HG02763 (cell line): ENCODE results near the gene SMAD5.

ENCODE experiments used
- ATAC-seq: cut with Tn5 transposase; IDR thresholded peaks from one replicate; pipeline ENCODE4 v1.9.1; 2021; ENCODE audit warnings: mild to moderate bottlenecking, moderate library complexity; ENCODE audit not compliant: unreplicated experiment

SMAD5 gene

DNA sequence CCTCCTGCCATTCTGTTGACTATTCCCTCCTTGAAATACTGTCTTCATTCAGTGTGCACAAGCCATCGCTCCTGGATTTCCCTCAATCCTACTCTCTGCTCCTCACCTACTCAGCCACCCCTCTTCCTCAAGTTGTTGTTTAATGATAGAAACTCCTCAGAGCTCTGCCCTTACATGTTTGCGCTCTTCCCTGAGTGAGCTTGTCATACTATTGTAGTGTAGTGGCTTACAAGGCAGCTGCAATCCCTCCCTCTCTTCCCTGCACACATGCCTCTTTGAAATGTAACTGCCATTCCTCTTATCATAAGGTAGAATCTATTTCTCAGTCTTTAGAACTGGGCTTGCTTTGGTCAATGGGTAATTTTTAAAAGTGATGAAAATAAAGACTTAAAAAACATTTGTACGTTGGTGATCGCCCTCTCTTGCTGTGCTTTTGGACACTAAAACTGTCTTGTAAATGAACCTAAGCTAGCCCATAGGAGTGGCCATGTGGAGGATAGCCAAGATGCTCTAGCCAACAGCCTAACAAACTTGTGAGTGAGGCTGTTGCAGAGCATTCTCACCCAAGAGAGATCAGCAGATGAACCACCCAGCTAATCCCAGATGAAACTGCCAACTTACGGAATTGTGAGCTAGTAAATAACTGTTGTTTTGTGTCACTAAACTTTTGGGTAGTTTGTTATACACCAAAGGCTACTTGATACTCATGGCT, 18.1 kb upstream of the SMAD5 start:
- ATAC-seq = no peak

DNA sequence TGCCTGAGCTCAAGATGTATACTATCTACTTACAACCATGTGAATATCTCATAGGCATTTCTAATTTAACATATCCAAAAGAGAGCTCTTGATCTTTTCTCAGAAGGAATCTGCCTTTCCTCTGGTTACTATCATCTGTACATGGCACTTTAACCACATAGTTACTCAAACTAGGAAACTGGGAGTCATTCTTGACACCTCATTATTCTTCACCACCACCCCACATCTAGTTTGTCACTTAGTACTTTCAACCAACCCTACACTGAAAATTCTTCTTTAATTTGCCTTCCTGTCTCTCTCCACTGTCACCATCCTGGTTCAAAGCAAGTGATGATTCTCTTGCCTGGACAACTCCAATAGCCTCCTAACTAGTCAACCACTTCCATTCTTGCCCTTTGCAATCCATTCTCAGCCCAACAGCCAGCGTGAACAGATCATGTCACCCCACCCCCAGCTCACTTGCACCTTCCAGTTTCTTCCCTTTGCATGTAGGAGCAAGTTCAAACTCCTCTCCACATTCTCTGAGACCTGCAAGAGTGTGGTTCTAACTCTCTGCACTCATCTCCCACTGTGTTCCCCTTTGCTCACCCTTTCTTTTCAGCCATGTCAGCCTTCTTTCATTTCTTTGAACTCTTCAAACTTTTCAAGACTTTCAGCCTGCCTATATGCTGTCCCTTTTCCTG, 17.3 kb upstream of the SMAD5 start:
- no peak for ATAC-seq

DNA sequence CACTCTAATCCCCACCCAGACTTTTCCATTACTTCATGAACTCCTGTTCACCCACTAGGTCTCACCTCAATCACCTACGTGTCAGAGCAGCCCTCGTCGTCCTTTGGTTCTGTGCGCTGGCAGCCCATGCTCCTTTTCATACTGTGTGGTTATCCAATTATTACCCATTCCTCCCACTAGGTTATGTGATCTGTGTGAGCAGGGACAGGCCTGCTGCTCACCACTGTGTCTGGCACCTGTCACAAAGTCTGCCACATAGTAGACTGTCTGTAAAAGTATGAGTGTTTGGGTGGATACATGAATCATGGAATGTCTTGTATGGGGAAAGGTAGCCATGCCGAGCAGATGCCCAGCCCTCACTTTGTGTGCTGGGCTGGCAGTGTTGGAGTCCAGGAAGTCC, 12.1 kb upstream of the SMAD5 start:
- ATAC-seq = no peak

DNA sequence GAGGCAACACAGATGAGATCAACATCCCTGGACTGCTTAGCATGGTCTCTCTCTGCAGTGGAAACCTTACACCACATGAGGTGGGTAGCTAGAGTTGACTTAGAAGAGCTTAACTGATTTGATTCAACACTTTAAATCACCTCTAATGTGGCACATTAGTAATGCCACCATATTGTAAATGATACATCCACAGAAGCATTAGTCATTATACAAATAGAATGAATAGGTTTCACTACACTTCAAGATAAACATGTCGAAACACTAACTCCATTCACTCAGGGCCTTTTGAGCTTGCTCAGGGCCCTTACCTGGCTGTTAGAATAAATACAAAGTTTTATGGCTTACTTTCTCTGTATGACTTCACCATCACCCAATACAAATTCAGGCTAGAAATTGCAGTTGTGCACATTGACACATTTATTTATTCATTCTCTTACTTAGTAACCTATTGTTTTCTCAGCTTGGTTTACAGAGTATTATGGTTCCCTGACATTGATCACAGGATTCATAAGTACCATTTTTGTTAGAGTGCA, 9.3 kb upstream of the SMAD5 start:
- ATAC-seq = no peak

DNA sequence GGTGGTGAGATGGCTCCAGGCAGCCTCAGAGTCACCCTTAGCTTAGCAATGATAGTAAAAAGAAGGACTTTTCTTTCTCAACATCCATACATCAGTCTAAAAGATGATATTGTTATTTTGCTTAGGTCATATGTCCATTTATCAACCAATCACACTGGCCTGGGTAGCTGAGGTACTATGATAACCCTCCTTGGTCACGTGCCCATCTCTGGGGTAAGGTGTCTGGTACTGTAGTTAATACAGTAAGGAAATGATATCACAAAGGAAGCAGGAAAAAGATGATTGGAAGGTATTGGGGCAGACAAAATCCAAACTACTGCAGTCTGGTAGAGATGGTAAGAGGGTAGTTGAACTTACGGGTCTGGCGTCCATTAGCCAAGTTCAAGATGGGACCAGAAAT, 5.1 kb upstream of the SMAD5 start:
- no peak for ATAC-seq

DNA sequence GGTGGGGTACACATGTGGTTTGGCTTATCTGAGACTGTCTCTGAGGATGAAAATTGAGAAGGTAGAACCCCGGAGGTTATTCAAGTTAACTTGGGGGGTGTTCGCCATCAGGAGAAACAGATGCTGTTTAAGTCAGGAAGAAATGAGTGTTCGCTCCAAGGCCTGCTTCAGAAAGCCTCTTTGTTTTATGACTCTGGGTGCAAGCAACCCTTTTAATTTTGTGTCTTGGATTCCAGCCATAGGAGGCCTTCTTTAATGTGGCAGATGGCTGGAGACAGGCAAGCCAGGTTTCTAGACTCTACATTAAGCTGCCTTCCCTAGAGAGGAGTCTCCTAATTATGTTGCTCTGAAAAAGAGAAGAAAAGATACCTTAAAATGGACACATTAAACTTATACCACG, 4.2 kb upstream of the SMAD5 start:
- no peak for ATAC-seq

DNA sequence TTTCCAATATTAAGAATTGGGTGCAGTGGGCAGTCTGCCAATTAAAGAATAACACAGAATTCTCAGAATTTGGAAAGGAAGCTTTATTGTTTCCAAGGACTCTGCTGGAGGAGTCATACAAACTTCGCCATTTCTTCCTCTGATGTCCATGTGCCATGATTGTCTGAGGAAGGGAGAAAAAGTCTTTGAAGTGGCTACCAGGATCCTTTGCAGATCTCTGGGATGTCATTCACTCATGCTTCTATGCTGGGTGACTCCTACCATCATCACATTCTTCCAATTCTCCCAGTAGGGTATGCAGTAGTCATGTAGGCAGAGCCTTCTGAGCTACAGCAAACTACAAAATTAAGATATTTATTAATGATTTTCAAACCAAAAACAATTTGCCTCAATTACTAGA, 3.2 kb upstream of the SMAD5 start:
- no peak for ATAC-seq

DNA sequence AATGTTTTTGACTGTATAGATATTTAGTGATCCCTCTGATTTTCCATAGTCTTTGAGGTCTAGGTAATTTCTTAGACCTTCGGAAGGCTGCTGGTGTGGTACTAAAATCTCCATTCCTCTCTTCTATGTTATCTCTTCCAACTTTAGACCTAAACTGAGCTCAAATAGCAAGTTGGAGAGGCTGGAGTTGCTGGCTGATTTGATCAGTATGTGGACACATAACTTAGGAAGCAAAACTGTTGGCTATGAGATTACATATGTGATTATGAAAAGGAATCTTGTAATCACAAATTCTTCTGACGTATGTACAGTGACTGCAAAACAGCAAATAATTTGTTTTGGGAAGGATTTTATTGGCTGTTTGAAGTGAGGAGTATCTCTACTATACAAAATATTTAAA, 2.1 kb upstream of the SMAD5 start:
- no peak for ATAC-seq

DNA sequence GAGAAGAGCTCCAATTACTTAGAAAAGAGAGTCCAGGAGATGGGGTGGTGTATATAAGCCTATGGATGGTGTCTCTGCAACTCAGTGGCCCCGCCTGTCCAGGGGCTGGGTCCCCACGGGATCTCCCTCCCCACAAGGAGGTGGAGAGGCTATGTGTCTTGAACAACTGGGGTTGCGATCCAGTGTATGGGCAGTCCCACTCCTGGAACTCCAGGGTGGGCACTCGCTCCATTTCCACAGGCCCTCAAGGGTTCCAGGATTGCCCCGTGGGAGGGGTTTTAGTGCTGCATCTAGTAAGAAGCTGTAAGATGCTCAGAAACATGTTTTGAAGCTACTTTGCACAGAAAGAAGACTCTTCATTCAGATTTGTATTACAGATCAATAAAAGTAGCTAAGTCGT, 558 bp upstream of the SMAD5 start:
- no peak for ATAC-seq

DNA sequence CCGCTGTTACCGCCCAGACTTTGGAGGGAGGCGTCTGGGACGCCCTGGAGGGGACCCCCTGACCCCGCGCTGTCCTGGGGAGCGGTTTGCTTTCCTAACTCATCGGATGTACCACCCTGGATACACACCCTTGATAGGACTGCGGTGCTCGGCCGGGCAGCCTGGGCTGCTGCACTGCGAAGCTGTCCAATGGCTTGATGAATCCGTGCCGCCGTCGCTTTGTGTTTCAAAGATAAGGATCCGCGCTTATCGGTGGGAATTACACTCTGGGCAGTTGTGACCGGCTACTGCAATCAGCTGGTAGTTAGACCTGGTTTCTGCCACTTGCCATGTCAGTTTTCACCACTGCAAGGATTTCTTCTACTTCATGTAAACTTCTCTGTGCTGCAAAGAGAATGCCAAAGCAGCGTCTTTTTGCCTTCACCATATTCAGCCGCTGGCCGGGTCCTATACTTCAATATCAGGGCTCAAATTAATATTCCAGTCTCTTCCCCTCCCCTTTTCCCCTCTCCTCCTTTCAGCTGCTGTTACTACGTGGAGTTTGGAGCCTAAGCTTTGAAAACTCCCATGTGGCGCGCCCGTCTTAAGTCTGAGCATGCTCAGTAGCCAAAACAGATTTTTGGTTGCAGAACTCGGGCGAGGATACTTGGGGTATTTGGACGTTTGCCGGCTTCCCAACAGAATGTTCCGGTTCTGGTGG, 727 bp downstream of the SMAD5 start:
- peak; percentile 19 for ATAC-seq

DNA sequence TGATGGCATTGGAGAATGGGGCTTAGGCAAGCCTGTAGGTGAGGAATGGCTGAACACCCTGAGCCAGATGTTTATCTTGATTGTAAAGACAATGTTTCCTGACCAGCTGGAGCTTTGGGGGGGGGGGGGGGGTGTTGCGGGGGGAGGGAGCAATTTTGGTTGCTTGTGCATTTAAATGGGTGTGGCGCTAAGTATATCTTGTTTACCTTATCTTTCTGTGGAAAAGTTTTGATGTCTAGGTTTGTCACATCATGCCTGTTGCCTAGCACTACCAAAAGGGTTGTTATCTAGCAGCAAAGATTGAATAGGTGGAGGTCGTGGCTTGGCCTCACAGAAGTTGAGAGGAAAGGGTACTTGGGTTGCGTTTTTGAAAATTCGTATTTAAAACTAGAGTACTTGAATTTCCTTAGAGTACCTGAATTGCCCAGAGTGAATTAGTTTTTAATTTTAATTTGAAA, 1.3 kb downstream of the SMAD5 start:
- no peak for ATAC-seq

DNA sequence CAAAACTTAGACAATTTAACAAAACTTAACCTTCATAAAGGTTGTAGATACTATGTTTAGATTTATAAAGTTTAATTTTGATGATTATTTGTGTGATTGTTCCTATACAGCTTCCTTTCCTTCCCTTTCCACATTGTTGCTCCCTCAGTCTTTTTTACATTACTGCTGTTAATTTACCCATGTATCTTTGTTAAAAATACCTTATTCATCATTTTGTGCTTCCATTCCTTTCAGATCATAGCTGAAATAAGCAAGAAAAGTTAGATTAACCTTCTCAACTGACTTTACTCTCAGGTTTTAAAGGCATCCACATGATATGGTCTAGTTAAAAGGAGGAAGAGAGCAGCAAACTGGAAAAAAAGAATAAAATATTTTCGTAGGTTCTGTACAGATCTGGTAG, 2.0 kb downstream of the SMAD5 start:
- ATAC-seq = no peak

DNA sequence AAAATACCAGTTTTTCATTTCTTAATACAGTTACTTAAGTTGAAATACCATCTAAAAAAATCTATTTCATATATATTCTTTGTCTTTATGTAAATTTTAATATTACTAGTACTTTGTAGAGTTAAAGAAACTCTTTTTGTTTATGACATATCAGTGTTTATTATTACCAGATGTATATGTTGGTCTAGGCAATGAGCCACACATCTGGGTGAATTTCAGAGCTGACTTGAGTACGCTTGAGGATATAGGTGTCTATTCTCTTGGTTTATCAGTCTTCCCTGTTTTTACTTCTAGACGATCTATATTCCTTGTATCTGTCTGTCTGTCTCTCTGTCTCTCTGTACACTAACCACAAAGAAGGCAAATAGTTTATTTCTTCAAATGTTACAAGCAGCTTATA, 2.9 kb downstream of the SMAD5 start:
- no peak for ATAC-seq

DNA sequence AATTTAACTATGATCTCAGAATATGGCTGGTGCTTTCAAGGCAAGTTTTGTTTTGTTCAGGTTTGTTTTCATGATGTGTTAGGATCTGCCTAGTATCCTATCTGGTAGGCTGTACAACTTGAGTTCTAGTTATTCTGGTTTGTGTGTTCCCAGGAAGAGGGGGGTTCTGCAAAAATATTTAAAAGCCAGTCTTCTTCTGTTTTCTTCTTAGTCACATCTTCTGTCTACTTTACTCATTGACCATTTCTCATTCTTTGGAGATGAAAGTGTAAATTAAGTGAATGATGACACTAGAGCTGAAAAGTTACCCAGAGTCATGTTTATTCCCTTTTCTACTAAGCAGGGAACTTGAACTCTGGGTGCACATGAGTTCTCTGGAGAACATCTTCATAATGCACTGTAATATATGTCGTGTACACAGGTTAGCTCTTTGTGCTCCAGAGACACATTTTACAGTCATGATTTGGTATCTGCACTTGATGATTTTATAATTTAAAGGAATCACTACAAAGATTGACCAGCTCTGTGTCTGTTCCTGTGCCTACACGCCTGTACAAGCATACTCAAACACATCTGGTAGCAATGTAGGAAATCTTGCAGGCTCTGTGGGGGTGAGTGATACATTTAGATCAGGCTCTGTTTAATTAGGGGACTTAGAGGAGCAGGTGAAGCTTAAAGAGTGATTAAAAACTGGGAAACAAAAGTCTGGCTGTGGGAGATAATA, 5.0 kb downstream of the SMAD5 start:
- ATAC-seq = no peak

DNA sequence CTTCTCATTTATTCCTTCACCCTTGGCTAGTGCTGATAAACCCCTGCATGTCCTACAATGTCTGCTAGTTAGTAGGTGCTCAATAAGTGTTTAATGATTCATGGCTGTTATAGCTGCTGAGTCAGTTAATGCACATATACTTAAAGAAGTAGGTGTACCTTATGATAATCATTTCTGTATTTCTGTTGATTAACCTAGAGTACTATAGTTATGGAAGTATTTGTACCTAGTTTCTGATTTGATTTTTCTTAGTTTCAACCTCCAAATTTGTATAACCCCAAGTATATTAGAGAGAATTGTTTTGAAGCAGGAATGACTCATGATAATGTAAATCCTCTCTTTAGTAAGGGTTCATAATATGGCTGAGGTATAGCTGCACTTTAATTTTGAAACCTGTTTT, 8.9 kb downstream of the SMAD5 start:
- peak; percentile 73 for ATAC-seq

DNA sequence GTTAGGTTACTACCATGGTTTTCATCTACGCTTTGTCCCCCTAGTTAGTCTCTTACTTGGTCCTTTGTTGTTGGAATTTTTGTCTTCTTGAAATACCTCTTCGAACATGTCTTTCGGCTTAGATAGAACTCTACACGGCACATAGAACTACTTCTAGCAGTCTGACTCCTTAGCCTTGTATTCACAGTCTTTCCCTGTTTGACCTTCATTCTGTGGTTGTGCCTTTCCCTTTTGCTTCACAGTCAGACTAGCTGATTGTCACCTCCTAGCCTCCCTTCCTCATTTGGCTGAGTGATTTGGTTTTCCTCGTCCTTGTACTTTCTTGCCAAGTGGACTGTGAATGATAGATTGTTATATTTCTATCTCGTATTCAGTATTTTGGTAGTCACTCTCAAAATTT, 10.7 kb downstream of the SMAD5 start:
- no peak for ATAC-seq

DNA sequence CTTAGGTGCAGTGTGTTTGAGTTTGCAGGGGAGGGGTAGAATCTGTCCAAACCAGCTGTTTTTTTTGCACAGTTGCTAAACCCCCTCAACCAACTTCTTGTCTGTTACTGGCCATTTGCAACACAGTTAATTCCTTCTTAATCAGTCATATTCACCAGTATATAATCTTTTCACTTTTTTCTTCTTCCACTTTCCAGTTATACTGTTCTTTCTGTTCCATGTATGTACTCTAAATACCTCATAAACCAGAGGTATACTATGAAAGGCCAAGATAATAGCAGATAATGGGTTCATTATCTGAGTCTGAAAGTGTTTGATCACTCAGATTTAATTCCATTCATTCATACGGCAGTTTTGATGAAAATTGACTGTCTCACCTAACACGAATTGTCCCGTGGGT, 11.1 kb downstream of the SMAD5 start:
- ATAC-seq = no peak

DNA sequence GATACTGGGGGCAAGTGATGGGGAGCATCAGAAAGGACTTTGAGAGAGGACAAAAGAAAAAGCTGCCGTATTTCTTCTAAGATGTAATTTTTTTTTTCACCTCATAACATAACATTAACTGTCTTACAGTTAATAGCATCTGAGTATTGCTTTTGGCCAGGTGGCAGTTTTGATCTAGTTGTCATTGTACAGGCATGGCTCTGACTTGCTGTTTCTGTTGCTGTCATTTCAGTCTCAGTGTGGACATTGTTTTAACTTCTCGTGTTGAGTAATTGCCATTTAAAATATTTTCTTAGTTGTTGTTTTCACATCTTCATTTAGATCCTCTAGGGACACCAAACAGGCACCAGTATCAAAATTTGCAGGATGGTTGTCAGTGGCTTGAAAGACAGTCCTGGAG, 12.4 kb downstream of the SMAD5 start:
- ATAC-seq = peak; percentile 55

DNA sequence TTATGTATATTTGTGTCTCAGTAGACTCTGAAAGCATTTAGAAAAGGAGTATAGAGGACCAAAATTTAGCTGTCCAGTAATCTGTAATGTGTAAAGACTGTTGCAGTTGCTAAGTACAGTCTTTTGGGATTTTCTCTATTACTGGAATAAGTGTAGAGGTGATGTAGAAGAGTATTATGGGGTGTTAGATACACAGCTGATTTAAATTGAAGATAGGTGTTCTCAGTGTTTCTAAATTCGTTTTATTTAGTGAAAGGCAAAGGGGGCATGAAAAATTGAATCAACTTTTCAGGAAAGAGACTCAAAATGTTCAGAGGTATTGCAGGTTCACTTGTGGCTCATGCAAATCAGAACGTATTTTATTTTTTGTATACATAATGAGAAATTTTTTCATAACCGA, 13.6 kb downstream of the SMAD5 start:
- ATAC-seq = no peak

DNA sequence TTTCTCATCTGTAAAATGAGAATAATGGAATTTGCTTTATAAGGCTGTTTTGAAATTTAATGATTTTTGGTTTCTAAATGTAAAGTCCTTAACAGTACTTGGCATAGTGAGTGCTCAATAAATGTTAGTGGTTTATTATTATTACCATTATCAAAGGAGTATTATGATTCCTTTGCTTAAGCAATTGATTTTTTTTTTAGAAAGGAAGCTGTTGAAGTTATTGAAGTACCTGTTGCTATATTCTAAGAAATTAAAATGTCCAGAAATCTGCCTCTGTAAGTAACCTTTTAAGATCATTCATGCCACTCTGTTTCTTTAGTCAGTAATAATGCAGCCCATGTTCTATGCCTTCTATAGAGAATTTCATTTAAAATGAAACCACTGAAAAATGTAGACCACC, 15.0 kb downstream of the SMAD5 start:
- no peak for ATAC-seq

DNA sequence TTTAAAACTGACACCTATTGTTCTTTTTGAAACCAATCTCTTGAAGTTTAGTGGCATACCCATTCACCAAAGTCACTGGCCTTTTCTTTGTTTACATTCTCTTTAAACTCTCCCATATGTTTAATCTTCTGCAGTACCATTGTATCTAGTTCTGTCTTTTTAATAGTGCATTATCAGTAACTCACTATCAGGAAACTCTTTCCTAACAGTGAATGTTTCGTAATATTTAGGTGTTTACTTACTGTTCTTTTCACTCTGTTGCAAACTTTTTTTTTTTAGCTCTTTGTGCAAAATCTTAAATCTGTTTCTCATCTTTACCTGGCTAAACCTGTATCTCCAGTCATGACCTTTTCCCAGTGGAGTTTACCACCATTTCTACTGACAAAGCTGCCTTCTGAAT, 17.2 kb downstream of the SMAD5 start:
- ATAC-seq = no peak
